Skeletal muscle tissue (tissue), 4 donors: ENCODE data around the gene POU5F1. TPM values are rescaled to one million over a fixed set of nuclear protein-coding genes. Genes with fewer than 3 reads are reported as not detected.
"Not testable (repeated sequence)": the region's sequence is repeated elsewhere in the genome, so short reads cannot be mapped to it uniquely, and the experiment has no call there.

Experiments used
- H3K27ac ChIP-seq: one replicate; pipeline ENCODE4 v1.7.0; 2013; ENCODE audit warnings: mild to moderate bottlenecking, low read depth, low read length, inconsistent platforms
- H3K27me3 ChIP-seq, 3 donors: one replicate each; pipeline ENCODE4 v1.7.0; 2013; ENCODE audit warnings: low read length in 3 of 3; ENCODE audit not compliant: control insufficient read depth in 3 of 3, insufficient read depth in 3 of 3
- H3K36me3 ChIP-seq, 3 donors: one replicate each; pipeline ENCODE4 v1.7.0; 2013; ENCODE audit warnings: low read length in 3 of 3; ENCODE audit not compliant: control insufficient read depth in 3 of 3, insufficient read depth in 3 of 3
- H3K4me1 ChIP-seq, 3 donors: one replicate each; pipeline ENCODE4 v1.7.0; 2013; ENCODE audit warnings: low read length in 3 of 3, mild to moderate bottlenecking in 3 of 3; ENCODE audit not compliant: control insufficient read depth in 3 of 3, insufficient read depth in 3 of 3
- H3K4me3 ChIP-seq, 3 donors: one replicate each; pipeline ENCODE4 v1.7.0; 2013; ENCODE audit warnings: low read length in 3 of 3
- H3K9ac ChIP-seq, 3 donors: one replicate each; pipeline ENCODE4 v1.7.0; 2013; ENCODE audit warnings: low read length in 3 of 3, mild to moderate bottlenecking in 3 of 3, moderate library complexity in 2 of 3, low read depth in 1 of 3
- H3K9me3 ChIP-seq, 3 donors: one replicate each; pipeline ENCODE4 v1.7.0; 2013; ENCODE audit warnings: low read length in 3 of 3; ENCODE audit not compliant: control insufficient read depth in 3 of 3
- total RNA-seq: library from RNA; depleted of rRNA; stranded (reverse); fragments of >200 nt; gene quantifications from one replicate; pipeline ENCODE4 v1.2.3, GENCODE V29; 2014
- donor health status: Osteomylitis.

The POU5F1 gene
- total RNA-seq, 1 donor from 2014 or later: not detected

DNA sequence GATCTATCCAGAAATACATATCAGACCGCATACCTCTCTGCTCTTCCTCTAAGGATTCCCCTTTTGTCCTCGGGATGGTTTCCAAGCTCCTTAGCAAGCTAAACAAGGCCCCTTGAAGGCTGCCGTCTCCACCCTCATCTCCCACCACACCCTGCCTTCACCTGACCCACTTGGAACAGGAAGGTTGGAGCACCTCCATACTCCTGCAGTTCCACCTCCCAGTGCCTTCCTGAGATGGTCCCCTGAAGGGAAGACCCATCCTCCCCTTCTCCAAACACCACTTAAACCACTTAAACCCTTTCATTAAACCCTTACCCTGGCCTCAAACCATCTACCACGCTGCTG, 8.5 kb upstream of the POU5F1 start:
- peaks cover 0 to 6% (median 2%) of the 10 kb centered on the region in 3 donors for H3K4me1 ChIP-seq
- peaks cover 0 to 7% (median 6%) of the 10 kb centered on the region in 3 donors for H3K36me3 ChIP-seq
- H3K9ac ChIP-seq: no peak overlapping the region
- no peak overlapping the region for H3K27ac ChIP-seq
- no peak overlapping the region for H3K4me3 ChIP-seq
- H3K9me3 ChIP-seq: no peaks in the 10 kb centered on the region
- H3K27me3 ChIP-seq: no peaks in the 10 kb centered on the region

DNA sequence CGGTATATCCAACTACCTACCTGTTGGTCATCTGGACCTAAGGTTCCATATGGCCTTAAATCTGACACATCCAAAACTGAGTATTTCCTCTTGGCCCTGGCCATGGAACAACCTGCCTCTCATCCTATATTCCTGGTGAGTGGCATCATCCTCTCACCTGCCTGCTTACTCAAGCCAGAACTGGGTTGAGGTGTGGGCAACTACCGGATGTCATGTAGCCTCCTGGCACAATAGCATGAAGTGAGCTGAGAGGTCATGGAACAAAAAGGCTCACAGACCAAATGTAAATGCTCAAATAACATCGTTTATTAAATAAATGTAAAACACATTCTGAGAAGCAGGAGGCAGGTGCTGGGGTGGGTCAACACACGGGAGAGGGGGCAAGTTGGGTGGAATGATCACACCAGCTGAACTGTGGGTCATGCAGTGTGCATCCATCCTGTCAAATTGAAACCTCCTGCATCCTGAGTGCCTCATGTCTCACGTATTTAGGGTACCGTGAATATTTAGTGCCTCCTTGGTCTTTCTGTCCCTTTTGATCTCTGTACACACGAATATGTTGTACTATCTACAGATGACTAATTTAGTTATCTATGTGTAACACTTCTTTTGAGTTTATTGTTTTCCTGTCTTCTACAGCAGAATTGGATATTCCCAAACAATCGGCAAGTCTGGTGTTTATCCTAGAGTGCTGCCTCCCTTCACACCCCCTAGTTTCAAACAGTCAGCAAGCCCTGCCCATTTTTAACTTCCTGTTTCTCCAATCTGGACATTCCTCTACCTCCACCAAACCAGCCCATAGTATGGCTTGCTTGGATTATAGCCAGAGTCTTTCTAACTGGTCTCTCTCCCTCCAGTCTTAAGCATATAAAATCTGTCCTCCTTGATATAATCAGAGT, 7.9 kb upstream of the POU5F1 start:
- no peak overlapping the region for H3K9ac ChIP-seq
- H3K4me3 ChIP-seq: no peak overlapping the region
- peaks cover 0 to 6% (median 2%) of the 10 kb centered on the region in 3 donors for H3K4me1 ChIP-seq
- peaks cover 0 to 7% (median 6%) of the 10 kb centered on the region in 3 donors for H3K36me3 ChIP-seq
- no peak overlapping the region for H3K27ac ChIP-seq
- H3K27me3 ChIP-seq: no peaks in the 10 kb centered on the region
- H3K9me3 ChIP-seq: no peaks in the 10 kb centered on the region

DNA sequence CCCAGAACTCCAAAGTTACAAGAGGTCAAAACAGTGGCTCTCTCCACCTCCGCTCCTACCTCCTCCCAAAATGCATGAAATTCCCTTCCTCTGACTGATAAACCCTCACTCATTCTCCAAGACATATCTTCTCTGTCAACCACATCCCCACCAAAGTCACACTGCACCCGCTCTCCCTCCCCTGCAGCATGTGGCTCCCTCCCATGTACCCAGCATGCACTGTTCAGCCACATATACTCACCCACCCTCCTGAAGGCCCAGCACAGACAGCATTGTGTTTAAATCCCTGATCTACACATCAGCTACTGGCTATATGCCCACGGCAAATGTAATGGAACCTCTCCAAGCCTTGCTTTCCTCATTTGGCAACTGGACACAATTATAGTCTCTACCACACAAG, 5.5 kb upstream of the POU5F1 start:
- Histone ChIP-seq H3K9ac (no peak overlapping the region), H3K9me3 (no peaks in the 10 kb centered on the region), H3K36me3 (peaks cover 0 to 7% (median 6%) of the 10 kb centered on the region in 3 donors), H3K27ac (no peak overlapping the region), H3K4me3 (no peak overlapping the region), H3K27me3 (no peaks in the 10 kb centered on the region), H3K4me1 (peaks cover 0 to 6% (median 2%) of the 10 kb centered on the region in 3 donors)

DNA sequence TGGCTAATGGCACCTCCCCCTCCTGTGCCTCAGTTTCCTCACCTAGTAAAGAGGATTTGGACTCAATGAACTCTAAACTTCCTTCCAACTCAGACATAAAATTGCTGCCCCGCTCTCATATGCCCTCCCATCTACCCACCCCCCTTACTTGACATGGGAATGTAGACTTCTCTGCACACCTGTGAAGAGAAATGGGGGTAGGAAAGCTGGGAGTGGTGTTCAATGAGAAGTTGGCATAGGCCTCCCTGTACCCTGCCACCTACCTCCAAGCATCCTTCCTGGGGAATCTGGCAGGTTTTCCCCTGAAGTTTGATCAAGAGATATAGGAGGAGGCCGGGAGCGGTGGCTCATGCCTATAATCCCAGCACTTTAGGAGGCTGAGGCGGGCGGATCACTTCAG, 3.9 kb upstream of the POU5F1 start:
- H3K36me3 ChIP-seq: peaks cover 0 to 7% (median 6%) of the 10 kb centered on the region in 3 donors
- H3K4me3 ChIP-seq: no peak overlapping the region
- peaks cover 0 to 2% (median 2%) of the 10 kb centered on the region in 3 donors for H3K4me1 ChIP-seq
- no peaks in the 10 kb centered on the region for H3K27me3 ChIP-seq
- no peak overlapping the region for H3K9ac ChIP-seq
- no peak overlapping the region for H3K27ac ChIP-seq
- H3K9me3 ChIP-seq: no peaks in the 10 kb centered on the region

DNA sequence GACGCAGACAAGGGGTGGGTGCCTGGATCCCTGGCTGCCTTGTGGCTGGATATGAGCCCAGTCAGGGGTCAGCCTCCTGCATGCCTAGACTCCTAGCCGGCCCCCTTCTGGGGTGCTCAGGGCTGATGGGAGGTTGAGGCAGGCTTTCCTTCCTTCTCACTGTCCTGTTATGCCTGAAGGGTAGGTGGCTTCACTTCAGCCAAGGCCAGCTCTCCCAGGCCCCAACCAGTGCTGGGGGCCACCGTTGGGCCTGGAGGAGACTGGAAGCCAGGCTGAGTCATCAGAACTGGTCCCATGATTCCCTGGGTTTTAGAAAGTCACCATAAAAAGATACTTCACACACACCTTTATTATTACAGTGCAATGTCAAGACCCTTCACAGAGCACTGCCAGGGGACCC, 2.9 kb upstream of the POU5F1 start:
- H3K9me3 ChIP-seq: no peaks in the 10 kb centered on the region
- H3K9ac ChIP-seq: no peak overlapping the region
- peaks cover 0 to 1% (median 0%) of the 10 kb centered on the region in 3 donors for H3K4me1 ChIP-seq
- peaks cover 0 to 7% (median 6%) of the 10 kb centered on the region in 3 donors for H3K36me3 ChIP-seq
- H3K27me3 ChIP-seq: no peaks in the 10 kb centered on the region
- no peak overlapping the region for H3K27ac ChIP-seq
- H3K4me3 ChIP-seq: no peak overlapping the region

DNA sequence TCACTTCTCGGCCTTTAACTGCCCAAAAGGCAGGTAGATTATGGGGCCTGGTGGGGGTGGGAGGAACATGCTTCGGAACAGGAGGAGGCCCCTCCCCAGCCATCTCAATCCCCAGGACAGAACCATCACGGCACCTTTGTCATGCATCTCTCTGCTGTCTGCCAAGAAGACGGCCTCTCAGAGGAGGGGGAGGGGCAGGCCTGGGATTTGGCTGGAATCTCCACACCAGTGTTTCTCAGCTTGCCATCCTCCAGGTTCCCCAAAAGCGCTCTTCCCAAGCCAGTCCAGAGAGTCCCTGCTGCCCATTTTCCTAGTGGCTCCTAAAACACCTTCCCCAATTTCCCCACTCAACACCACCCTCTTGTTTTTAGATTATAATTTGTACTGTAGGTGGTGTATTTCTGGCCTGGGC, 2.5 kb upstream of the POU5F1 start:
- Histone ChIP-seq H3K36me3 (peaks cover 0 to 7% (median 6%) of the 10 kb centered on the region in 3 donors), H3K27ac (no peak overlapping the region), H3K27me3 (no peaks in the 10 kb centered on the region), H3K4me1 (no peaks in the 10 kb centered on the region), H3K4me3 (no peak overlapping the region), H3K9ac (no peak overlapping the region), H3K9me3 (no peaks in the 10 kb centered on the region)

DNA sequence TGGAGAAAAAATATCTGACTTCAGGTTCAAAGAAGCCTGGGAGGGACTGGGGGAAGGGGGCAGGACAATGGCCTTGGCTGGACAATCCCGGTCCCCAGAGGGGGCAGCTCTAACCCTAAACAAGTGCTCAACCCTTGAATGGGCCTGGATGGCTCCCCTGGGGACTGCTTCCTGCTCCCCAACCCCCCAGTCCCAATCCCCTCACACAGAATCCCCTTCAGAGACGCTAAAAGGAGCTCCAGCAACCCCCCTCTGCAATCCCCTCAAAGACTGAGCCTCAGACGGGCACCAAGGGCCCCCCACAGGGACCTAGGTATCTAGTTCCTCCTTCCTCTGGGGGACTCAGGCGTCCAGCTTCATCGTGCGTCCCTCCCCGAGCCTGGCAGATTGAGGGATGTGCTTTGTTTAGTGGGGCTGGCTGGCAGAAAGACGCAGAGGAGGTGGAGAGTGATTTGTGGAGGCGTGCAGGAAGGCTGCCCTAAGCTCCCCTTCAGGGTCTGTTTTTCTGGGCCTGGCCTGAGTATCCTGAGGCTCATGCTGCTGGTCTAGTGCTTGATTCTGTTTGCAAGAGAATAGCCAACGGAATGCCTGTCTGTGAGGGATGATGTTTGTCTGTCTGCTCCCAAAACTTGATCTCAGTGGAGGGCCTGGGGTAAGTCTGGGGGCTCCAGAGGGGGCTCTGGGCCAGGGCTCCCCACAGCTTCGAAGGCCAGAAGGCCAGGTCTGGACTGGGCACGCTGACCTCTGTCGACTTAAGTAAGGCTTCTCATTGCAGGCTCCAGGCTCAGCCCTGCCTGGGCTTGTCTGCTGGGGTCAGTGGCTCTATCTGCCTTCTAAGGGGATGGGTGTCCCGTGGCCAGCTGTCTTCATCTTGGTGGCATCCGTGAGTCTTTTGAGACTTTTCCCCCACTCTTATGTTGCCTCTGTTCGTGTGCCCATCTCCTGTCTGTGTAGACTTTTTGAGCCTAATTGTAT, 1.7 kb upstream of the POU5F1 start:
- H3K9ac ChIP-seq: no peak overlapping the region
- no peak overlapping the region for H3K27ac ChIP-seq
- H3K9me3 ChIP-seq: no peaks in the 10 kb centered on the region
- no peaks in the 10 kb centered on the region for H3K4me1 ChIP-seq
- no peak overlapping the region for H3K4me3 ChIP-seq
- no peaks in the 10 kb centered on the region for H3K27me3 ChIP-seq
- H3K36me3 ChIP-seq: peaks cover 0 to 4% (median 4%) of the 10 kb centered on the region in 3 donors

DNA sequence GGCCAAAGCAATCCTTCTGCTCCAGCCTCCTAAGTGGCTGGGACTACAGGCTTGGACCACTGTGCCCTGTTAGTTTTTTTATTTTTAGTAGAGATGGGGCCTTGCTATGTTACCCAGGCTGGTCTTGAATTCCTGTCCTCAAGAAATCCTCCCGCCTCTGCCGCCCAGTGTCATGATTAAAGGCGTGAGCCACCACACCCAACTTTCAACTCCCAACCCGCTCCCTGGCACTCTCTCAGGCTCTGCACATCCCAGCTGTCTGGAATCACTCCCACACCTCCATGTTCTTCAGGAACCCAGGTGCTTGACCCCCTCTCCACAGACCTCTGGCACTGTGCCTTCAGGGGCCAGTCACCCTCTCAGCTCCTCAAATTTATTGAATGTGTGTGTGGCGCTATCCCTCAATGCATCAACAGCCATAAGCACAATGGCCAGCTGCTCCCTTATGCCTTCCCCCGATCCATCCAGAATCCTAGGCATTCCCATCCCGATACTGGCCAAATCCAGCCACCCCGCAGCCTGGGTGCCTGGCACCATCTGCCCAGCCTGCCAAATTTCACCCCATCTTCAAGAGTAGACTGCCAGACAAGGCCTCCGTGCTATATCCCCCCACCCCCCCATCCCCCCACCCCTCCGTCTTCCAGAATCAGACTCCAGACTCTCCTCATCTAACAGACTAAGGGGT, 647 bp upstream of the POU5F1 start:
- no peaks in the 10 kb centered on the region for H3K9me3 ChIP-seq
- no peak overlapping the region for H3K27ac ChIP-seq
- H3K36me3 ChIP-seq: peaks cover 0 to 4% (median 4%) of the 10 kb centered on the region in 3 donors
- no peak overlapping the region for H3K9ac ChIP-seq
- H3K4me1 ChIP-seq: no peaks in the 10 kb centered on the region
- H3K4me3 ChIP-seq: no peak overlapping the region
- no peaks in the 10 kb centered on the region for H3K27me3 ChIP-seq

DNA sequence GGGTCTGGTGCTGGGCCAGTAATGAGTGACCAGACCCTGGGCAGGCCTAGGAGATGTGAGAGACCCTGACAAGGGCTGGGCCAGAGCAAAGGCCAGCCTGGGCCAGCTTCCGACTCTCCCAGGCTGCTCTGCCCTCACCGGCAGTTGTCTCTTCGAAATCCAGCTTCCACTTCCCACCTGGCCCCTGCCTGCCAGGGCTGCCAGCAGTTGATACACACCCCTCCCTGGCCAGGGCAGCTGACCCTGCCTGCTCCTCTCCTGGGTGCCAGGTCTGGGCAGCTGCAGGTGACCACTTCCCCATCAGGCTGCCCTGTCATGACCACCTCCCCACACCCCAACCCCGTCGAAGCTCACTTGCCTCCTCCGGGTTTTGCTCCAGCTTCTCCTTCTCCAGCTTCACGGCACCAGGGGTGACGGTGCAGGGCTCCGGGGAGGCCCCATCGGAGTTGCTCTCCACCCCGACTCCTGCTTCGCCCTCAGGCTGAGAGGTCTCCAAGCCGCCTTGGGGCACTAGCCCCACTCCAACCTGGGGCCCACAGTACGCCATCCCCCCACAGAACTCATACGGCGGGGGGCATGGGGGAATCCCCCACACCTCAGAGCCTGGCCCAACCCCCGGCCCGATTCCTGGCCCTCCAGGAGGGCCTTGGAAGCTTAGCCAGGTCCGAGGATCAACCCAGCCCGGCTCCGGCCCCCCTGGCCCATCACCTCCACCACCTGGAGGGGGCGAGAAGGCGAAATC, 453 bp downstream of the POU5F1 start:
- H3K4me3 ChIP-seq, H3K27ac ChIP-seq, H3K36me3 ChIP-seq, H3K27me3 ChIP-seq, H3K4me1 ChIP-seq, H3K9ac ChIP-seq, H3K9me3 ChIP-seq: not testable (repeated sequence)
